ENCODE results near the gene LGR6.
"Not testable (repeated sequence)": the region's sequence is repeated elsewhere in the genome, so short reads cannot be mapped to it uniquely, and the experiment has no call there.

LGR6 gene

DNA sequence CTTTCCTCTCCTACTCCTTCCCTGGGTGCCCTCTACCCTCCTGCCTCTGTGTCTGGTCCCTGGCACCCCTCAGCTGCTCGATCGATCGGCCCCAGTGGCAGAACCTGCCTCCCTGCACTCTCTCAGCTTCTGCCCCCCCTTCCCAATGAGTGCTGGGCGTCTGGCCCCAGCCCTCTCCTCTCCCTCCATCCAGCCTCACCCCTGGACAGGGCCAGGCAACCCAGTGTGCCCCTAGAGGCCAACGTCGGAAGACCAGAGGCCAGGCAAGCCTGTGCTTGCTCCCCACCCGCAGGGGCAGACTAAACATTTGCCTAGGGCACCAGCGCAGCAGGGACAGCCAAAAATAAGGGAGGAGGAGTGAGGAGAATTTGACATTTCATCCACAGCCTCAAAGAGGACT is 43.5 kb downstream of the LGR6 start:
- TF ChIP-seq, protein P1, sequence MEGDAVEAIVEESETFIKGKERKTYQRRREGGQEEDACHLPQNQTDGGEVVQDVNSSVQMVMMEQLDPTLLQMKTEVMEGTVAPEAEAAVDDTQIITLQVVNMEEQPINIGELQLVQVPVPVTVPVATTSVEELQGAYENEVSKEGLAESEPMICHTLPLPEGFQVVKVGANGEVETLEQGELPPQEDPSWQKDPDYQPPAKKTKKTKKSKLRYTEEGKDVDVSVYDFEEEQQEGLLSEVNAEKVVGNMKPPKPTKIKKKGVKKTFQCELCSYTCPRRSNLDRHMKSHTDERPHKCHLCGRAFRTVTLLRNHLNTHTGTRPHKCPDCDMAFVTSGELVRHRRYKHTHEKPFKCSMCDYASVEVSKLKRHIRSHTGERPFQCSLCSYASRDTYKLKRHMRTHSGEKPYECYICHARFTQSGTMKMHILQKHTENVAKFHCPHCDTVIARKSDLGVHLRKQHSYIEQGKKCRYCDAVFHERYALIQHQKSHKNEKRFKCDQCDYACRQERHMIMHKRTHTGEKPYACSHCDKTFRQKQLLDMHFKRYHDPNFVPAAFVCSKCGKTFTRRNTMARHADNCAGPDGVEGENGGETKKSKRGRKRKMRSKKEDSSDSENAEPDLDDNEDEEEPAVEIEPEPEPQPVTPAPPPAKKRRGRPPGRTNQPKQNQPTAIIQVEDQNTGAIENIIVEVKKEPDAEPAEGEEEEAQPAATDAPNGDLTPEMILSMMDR (conservative IDR thresholded peaks at IDR 0.05; ENCODE audit: low read depth, low read length), result no peak
- H3K4me3 ChIP-seq (IDR thresholded peaks at IDR 0.05; ENCODE audit: insufficient read depth, low read depth, low read length), result no peak overlapping the region
- no peaks in the 10 kb centered on the region for H4K20me1 ChIP-seq (ENCODE audit: insufficient read depth)
- H3K79me2 ChIP-seq (ENCODE audit: insufficient read depth, low read depth), result no peaks in the 10 kb centered on the region
- no peak overlapping the region for H3K4me2 ChIP-seq
- peaks cover 12% of the 10 kb centered on the region; the same call in 1 of the 2 replicates for H3K27me3 ChIP-seq (ENCODE audit: insufficient read depth, low read depth)
- no peak overlapping the region for H3K27ac ChIP-seq
- H3K36me3 ChIP-seq (ENCODE audit: insufficient read depth), result no peaks in the 10 kb centered on the region
- peaks cover 3% of the 10 kb centered on the region for H3K4me1 ChIP-seq (ENCODE audit: low read depth, poor library complexity, severe bottlenecking)
- no peak overlapping the region for H2AFZ ChIP-seq (ENCODE audit: low read depth)
- H3K9ac ChIP-seq, result no peak overlapping the region

DNA sequence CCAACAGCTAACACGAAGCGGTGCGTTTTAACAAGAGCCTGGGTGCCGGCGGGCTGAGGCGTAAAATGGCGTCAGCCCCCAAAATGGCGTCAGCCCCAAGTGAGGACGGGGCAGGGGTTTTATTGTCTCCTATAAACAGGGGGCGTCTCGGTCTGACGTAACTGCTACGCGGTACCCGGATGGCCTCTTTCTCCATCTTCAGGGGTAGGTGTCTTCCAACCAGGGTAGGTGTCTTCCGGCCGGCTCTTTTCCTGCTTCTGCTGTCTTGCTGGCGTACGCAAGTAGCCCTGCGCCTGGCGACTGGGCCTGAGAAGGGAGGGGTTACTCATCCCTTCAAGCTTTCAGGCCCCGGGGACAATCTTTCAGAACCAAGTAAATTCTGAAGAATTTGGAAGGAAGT is 45.3 kb downstream of the LGR6 start:
- Histone ChIP-seq H3K27ac (no peak overlapping the region), H3K4me1 (ENCODE audit: low read depth, poor library complexity, severe bottlenecking) (peaks cover 3% of the 10 kb centered on the region), H3K4me2 (no peak overlapping the region), H3K27me3 (ENCODE audit: insufficient read depth, low read depth) (peaks cover 18% of the 10 kb centered on the region; the same call in 1 of the 2 replicates), H3K9ac (no peak overlapping the region), H3K36me3 (ENCODE audit: insufficient read depth) (no peaks in the 10 kb centered on the region), H3K4me3 (IDR thresholded peaks at IDR 0.05; ENCODE audit: insufficient read depth, low read depth, low read length) (no peak overlapping the region), H2AFZ (ENCODE audit: low read depth) (no peak overlapping the region), H3K79me2 (ENCODE audit: insufficient read depth, low read depth) (no peaks in the 10 kb centered on the region), H4K20me1 (ENCODE audit: insufficient read depth) (no peaks in the 10 kb centered on the region)
- TF ChIP-seq, protein P1 (conservative IDR thresholded peaks at IDR 0.05; ENCODE audit: low read depth, low read length), result no peak

DNA sequence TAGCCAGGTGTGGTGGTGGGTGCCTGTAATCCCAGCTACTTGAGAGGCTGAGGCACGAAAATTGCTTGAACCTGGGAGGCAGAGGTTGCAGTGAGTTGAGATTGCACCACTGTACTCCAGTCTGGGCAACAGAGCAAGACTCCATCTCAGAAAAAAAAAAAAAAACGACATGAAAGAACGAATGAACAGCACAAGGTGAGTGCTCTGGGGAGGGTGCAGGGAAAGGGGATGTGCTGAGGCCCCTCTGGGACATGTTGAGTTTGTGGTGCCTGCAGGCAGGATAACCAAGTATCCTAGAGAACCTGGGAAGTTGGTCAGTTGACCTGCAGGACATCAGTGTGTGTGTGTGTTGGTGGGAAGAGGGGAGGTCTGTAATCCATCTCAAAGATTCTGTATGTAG is 46.6 kb downstream of the LGR6 start:
- not testable (repeated sequence) for H4K20me1 ChIP-seq (ENCODE audit: insufficient read depth); H3K4me1 ChIP-seq (ENCODE audit: low read depth, poor library complexity, severe bottlenecking); H3K9ac ChIP-seq; H3K4me2 ChIP-seq; H3K27ac ChIP-seq; H2AFZ ChIP-seq (ENCODE audit: low read depth); H3K36me3 ChIP-seq (ENCODE audit: insufficient read depth); H3K4me3 ChIP-seq (IDR thresholded peaks at IDR 0.05; ENCODE audit: insufficient read depth, low read depth, low read length); H3K79me2 ChIP-seq (ENCODE audit: insufficient read depth, low read depth); H3K27me3 ChIP-seq (ENCODE audit: insufficient read depth, low read depth)

DNA sequence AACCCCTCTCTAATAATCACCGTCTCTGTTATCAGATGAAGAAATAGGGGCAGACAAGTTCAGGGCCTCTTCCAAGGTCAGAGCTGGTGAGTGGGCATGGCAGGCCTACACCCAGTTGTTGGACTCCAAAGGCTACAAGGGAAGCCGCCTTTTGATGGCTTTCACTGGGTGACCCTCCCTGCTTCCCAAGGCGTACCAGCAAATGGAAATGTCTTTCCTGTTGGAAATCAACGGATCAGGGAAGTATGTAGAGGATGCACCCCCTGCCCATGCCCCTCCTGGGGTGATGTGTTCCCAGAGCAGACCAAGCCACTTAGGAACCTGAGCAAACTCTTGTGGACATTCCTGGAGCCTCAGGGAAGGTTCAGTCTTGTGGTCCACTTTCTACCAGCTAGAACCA is 47.4 kb downstream of the LGR6 start:
- Histone ChIP-seq H3K36me3 (ENCODE audit: insufficient read depth) (no peaks in the 10 kb centered on the region), H3K9ac (no peak overlapping the region), H3K4me1 (ENCODE audit: low read depth, poor library complexity, severe bottlenecking) (peaks cover 3% of the 10 kb centered on the region), H3K27me3 (ENCODE audit: insufficient read depth, low read depth) (peaks cover 8% of the 10 kb centered on the region; the same call in 1 of the 2 replicates), H2AFZ (ENCODE audit: low read depth) (no peak overlapping the region), H4K20me1 (ENCODE audit: insufficient read depth) (no peaks in the 10 kb centered on the region), H3K79me2 (ENCODE audit: insufficient read depth, low read depth) (no peaks in the 10 kb centered on the region), H3K27ac (no peak overlapping the region), H3K4me3 (IDR thresholded peaks at IDR 0.05; ENCODE audit: insufficient read depth, low read depth, low read length) (no peak overlapping the region), H3K4me2 (no peak overlapping the region)
- TF ChIP-seq, protein P1 (conservative IDR thresholded peaks at IDR 0.05; ENCODE audit: low read depth, low read length), result no peak

DNA sequence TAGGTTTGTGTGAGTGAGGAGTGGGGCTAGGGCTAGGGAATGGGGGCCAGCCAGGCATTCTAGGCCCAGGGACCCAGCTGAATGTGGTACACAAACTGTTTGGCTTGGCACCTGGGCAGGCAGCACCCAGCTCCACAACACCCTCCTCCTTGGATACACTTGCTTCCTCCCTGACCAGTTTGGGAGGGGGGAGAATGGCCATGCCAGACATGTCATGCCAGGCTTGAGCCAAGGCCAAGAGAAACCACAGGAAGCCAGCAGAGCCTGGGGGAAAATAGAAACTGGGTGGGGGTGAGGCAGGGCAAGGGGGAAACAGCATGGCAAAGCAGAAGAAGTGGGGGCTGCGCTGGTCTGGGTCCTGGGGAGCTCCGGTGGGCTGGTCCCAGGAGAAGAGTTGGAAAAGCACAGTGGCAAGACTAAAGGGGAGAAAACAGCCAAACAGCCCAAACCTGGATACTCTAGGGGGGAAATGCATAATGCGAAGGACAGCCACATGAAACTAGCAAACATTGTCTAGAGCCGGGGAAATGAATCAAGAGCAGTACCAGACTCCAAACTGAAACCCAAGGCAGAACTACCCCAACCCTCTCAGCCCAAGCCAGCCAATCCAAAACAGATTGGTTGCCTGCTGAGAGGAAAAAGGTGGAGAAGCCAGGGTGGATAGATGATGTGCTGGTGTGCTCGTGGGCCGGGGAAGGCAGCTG is 47.9 kb downstream of the LGR6 start:
- TF ChIP-seq, protein P1 (conservative IDR thresholded peaks at IDR 0.05; ENCODE audit: low read depth, low read length), result no peak
- Histone ChIP-seq H3K27ac (no peak overlapping the region), H3K4me2 (no peak overlapping the region), H3K27me3 (ENCODE audit: insufficient read depth, low read depth) (peaks cover 11% of the 10 kb centered on the region; the same call in 1 of the 2 replicates), H3K9ac (no peak overlapping the region), H3K79me2 (ENCODE audit: insufficient read depth, low read depth) (no peaks in the 10 kb centered on the region), H3K4me3 (IDR thresholded peaks at IDR 0.05; ENCODE audit: insufficient read depth, low read depth, low read length) (no peak overlapping the region), H3K4me1 (ENCODE audit: low read depth, poor library complexity, severe bottlenecking) (peaks cover 1% of the 10 kb centered on the region), H4K20me1 (ENCODE audit: insufficient read depth) (no peaks in the 10 kb centered on the region), H2AFZ (ENCODE audit: low read depth) (no peak overlapping the region), H3K36me3 (ENCODE audit: insufficient read depth) (no peaks in the 10 kb centered on the region)
